Measurements from ENCODE around the gene NTRK3. TPM values are rescaled to one million over a fixed set of nuclear protein-coding genes. Genes with fewer than 3 reads are reported as not detected.

Gene NTRK3
- total RNA-seq, 2 experiments from 2014 or later, result 0.78 TPM; not detected in 1

DNA sequence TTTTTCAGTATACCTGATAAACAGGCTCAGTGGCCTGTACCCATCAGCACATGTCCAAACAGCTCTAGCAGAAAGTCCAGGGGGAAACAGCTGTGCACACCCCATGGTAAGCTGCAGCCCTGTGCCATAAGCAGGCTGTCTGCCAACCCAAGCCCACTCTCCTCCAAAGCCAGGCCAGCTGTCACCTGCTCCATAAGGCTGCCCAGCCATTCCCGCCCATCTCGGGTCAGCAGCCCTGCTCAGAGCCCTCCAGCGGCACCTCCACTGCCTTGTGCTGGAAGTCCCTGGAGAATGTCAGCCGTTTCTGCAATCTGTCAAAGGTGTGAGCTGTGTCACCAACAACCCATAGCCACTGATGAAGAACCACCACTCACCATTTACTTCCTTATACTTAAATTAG, 82.0 kb downstream of the NTRK3 start:
- TF ChIP-seq, protein P1, sequence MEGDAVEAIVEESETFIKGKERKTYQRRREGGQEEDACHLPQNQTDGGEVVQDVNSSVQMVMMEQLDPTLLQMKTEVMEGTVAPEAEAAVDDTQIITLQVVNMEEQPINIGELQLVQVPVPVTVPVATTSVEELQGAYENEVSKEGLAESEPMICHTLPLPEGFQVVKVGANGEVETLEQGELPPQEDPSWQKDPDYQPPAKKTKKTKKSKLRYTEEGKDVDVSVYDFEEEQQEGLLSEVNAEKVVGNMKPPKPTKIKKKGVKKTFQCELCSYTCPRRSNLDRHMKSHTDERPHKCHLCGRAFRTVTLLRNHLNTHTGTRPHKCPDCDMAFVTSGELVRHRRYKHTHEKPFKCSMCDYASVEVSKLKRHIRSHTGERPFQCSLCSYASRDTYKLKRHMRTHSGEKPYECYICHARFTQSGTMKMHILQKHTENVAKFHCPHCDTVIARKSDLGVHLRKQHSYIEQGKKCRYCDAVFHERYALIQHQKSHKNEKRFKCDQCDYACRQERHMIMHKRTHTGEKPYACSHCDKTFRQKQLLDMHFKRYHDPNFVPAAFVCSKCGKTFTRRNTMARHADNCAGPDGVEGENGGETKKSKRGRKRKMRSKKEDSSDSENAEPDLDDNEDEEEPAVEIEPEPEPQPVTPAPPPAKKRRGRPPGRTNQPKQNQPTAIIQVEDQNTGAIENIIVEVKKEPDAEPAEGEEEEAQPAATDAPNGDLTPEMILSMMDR (IDR thresholded peaks at IDR 0.05), result no peak
- CTCF ChIA-PET, result no interaction called here

DNA sequence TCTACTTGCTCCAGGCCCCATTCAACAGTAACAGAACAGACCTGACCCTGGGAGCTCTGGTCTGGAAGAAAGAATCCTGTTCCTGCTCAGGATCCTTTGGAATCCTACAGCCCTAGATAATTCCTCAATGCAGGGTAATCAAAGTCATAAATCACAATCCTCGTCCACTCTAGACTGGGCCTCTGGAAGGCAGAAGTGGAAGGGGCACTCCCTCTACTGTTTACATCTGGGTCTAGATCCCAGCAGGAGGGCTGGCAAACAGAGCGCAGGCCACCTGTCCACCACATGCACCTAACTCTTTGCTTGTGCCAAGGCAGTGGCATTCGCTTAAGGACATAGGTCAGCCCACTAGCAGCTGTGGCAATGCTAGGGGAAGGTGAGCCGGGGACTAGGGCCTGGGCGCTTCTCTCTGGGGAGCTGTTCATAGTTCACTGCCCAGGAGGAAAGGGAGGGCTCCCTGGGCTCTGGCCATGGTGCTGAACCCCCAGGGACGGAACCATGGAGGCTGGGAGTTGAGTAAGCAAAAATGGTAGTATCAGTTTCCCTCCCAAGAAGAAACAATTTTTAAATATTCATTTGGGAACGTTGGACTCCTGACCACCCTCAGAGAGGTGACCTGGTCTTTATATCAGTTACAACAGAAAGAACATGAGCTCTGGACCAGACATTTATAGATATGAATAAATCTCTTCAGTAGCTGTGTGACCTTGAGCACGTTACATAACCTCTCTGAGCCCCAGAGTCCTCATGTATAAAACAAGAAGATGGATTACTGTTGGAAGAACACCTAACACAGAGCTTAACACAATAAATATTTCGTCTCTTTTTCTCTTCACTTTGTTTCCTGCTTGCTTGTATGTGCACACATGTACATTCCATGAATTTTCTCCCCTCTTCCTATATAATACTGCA, 90.2 kb downstream of the NTRK3 start:
- Histone ChIP-seq H3K27me3 (ENCODE audit: control insufficient read depth in 1 of 2, insufficient read depth in 2 of 2, low read length in 2 of 2) (no peaks in the 10 kb centered on the region), H3K4me1 (ENCODE audit: insufficient read depth, low read length) (no peaks in the 10 kb centered on the region), H3K9me3 (ENCODE audit: control insufficient read depth in 1 of 2, insufficient read depth in 1 of 2, low read length in 2 of 2) (no peaks in the 10 kb centered on the region), H3K27ac (ENCODE audit: low read depth in 1 of 2, low read length in 2 of 2) (no peak overlapping the region), H3K36me3 (ENCODE audit: insufficient read depth, low read length) (no peaks in the 10 kb centered on the region), H3K4me3 (ENCODE audit: low read length) (no peak overlapping the region)
- intact Hi-C loops (cut with DNase I, micrococcal nuclease), result no loop called here
- no peak for ATAC-seq (ENCODE audit: poor library complexity)
- ChIA-PET POLR2A (no interaction called here), CTCF (no interaction called here)
- Mint-ChIP-seq H3K4me3 (no peak overlapping the region), H3K27me3 (no peaks in the 10 kb centered on the region), H3K36me3 (ENCODE audit: low read depth) (no peaks in the 10 kb centered on the region), H3K27ac (no peak overlapping the region), H3K9me3 (no peaks in the 10 kb centered on the region), H3K4me1 (ENCODE audit: low read depth) (no peaks in the 10 kb centered on the region)
- DNase-seq, result no peak
- TF ChIP-seq, protein P1 (IDR thresholded peaks at IDR 0.05), result no peak

More for the DNA sequence above, 82.0 kb downstream of the NTRK3 start:
- Histone ChIP-seq H3K27me3 (ENCODE audit: control insufficient read depth in 1 of 2, insufficient read depth in 2 of 2, low read length in 2 of 2) (peaks cover 0 to 3% of the 10 kb centered on the region in 2 experiments), H3K36me3 (ENCODE audit: insufficient read depth, low read length) (no peaks in the 10 kb centered on the region), H3K4me3 (ENCODE audit: low read length) (no peak overlapping the region), H3K9me3 (ENCODE audit: control insufficient read depth in 1 of 2, insufficient read depth in 1 of 2, low read length in 2 of 2) (no peaks in the 10 kb centered on the region), H3K4me1 (ENCODE audit: insufficient read depth, low read length) (no peaks in the 10 kb centered on the region), H3K27ac (ENCODE audit: low read depth in 1 of 2, low read length in 2 of 2) (no peak overlapping the region)
- Mint-ChIP-seq H3K27ac (no peak overlapping the region), H3K27me3 (no peaks in the 10 kb centered on the region), H3K9me3 (no peaks in the 10 kb centered on the region), H3K4me1 (ENCODE audit: low read depth) (no peaks in the 10 kb centered on the region), H3K36me3 (ENCODE audit: low read depth) (no peaks in the 10 kb centered on the region), H3K4me3 (no peak overlapping the region)
- no peak for ATAC-seq (ENCODE audit: poor library complexity)
- POLR2A ChIA-PET, result no interaction called here
- intact Hi-C loops (cut with DNase I, micrococcal nuclease), result no loop called here
- DNase-seq, result no peak

DNA sequence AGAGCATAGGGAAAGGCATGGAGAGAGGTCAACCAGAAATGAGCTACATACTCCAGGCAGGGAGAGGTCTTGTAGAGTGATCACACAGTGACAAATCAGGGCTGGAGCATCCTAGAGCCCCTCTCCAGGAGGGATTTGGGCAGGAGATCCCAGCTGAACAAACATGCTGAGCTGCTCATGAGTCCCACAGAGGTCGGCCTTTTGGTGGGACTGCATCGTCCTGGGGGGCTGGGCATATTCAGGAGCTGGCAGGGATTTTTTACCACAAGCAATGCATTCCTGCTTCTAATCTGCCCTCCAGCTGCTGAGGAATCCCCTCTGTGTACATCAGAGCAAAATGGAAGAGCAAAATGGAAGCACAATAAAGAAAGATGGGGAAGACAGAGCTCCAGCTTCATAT, 94.9 kb downstream of the NTRK3 start:
- ChIA-PET POLR2A (no interaction called here), CTCF (no interaction called here)

More for the DNA sequence above, 94.9 kb downstream of the NTRK3 start:
- H3K27ac Mint-ChIP-seq, result no peak overlapping the region
- Histone ChIP-seq H3K27ac (ENCODE audit: low read depth in 1 of 2, low read length in 2 of 2) (no peak overlapping the region), H3K27me3 (ENCODE audit: control insufficient read depth in 1 of 2, insufficient read depth in 2 of 2, low read length in 2 of 2) (no peaks in the 10 kb centered on the region), H3K9me3 (ENCODE audit: control insufficient read depth in 1 of 2, insufficient read depth in 1 of 2, low read length in 2 of 2) (peaks cover 0 to 8% of the 10 kb centered on the region in 2 experiments), H3K36me3 (ENCODE audit: insufficient read depth, low read length) (no peaks in the 10 kb centered on the region), H3K4me3 (ENCODE audit: low read length) (no peak overlapping the region), H3K4me1 (ENCODE audit: insufficient read depth, low read length) (no peaks in the 10 kb centered on the region)
- ATAC-seq (ENCODE audit: poor library complexity), result no peak
- intact Hi-C loops (cut with DNase I, micrococcal nuclease), result no loop called here
- DNase-seq, result no peak
- H3K4me3 Mint-ChIP-seq, result no peak overlapping the region
- no peaks in the 10 kb centered on the region for H3K9me3 Mint-ChIP-seq
- no peaks in the 10 kb centered on the region for H3K36me3 Mint-ChIP-seq (ENCODE audit: low read depth)
- H3K27me3 Mint-ChIP-seq, result no peaks in the 10 kb centered on the region
- TF ChIP-seq, protein P1 (IDR thresholded peaks at IDR 0.05), result no peak
- H3K4me1 Mint-ChIP-seq (ENCODE audit: low read depth), result no peaks in the 10 kb centered on the region

Measured in CD4-positive, alpha-beta T cell (primary cell).